Mesothelial cell of epicardium (in vitro differentiated cells): Measurements from ENCODE around the gene ATP2C1. TPM values are rescaled to one million over a fixed set of nuclear protein-coding genes. Genes with fewer than 3 reads are reported as not detected.

ENCODE experiments used
- DNase-seq, 2 experiments: peaks; one replicate each; pipeline ENCODE4 v3.0.0; 2021; ENCODE audit warnings: low spot score in 2 of 2; ENCODE audit not compliant: unreplicated experiment in 2 of 2
- H3K27ac Mint-ChIP-seq: 2 replicates; pipeline ENCODE4 v1.8.0; 2021; ENCODE audit warnings: mixed read lengths
- H3K27me3 Mint-ChIP-seq: 2 replicates; pipeline ENCODE4 v1.8.0; 2021; ENCODE audit warnings: low read depth, mixed read lengths
- H3K36me3 Mint-ChIP-seq: 2 replicates; pipeline ENCODE4 v1.8.0; 2021; ENCODE audit warnings: mixed read lengths
- H3K4me1 Mint-ChIP-seq: 2 replicates; pipeline ENCODE4 v1.8.0; 2021; ENCODE audit warnings: mixed read lengths
- H3K4me3 Mint-ChIP-seq: 2 replicates; pipeline ENCODE4 v1.8.0; 2021; ENCODE audit warnings: mild to moderate bottlenecking, moderate library complexity, mixed read lengths
- H3K9me3 Mint-ChIP-seq: 2 replicates; pipeline ENCODE4 v1.8.0; 2021; ENCODE audit warnings: mixed read lengths
- CTCF ChIP-seq: fragments of 200-600 bp; sonication (generic); IDR thresholded peaks from one replicate; pipeline ENCODE4 v1.5.0; 2021; ENCODE audit warnings: antibody characterized with exemption; ENCODE audit not compliant: unreplicated experiment
- total RNA-seq: library from RNA; stranded (reverse); gene quantifications from 3 replicates; pipeline ENCODE4 v1.2.1, GENCODE V29; 2021

The ATP2C1 gene
- total RNA-seq, 1 donor from 2014 or later, result 88.8 TPM

GRCh38 chr3:130865489-130865888, 28.4 kb upstream of the ATP2C1 start:
- no peak for TF ChIP-seq CTCF
- Mint-ChIP-seq H3K4me3 (no peak overlapping the region), H3K36me3 (no peaks in the 10 kb centered on the region), H3K9me3 (peaks cover 21% of the 10 kb centered on the region), H3K27ac (no peak overlapping the region), H3K27me3 (peaks cover 2% of the 10 kb centered on the region), H3K4me1 (no peaks in the 10 kb centered on the region)
- DNase-seq, result no peak

- no peaks in the 10 kb centered on the region for H3K36me3 Mint-ChIP-seq
- H3K4me1 Mint-ChIP-seq, result no peaks in the 10 kb centered on the region
- no peaks in the 10 kb centered on the region for H3K27me3 Mint-ChIP-seq
- no peak overlapping the region for H3K27ac Mint-ChIP-seq
- H3K9me3 Mint-ChIP-seq, result peaks cover 21% of the 10 kb centered on the region
- no peak overlapping the region for H3K4me3 Mint-ChIP-seq
- TF ChIP-seq CTCF, result no peak
- no peak for DNase-seq
These were observed 27.6 kb upstream of the ATP2C1 start for GRCh38 chr3:130866327-130866726.

- DNase-seq, result no peak
- H3K9me3 Mint-ChIP-seq, result peaks cover 14% of the 10 kb centered on the region
- no peak for TF ChIP-seq CTCF
- H3K4me3 Mint-ChIP-seq, result no peak overlapping the region
- no peaks in the 10 kb centered on the region for H3K4me1 Mint-ChIP-seq
- H3K27ac Mint-ChIP-seq, result no peak overlapping the region
- H3K36me3 Mint-ChIP-seq, result no peaks in the 10 kb centered on the region
- no peaks in the 10 kb centered on the region for H3K27me3 Mint-ChIP-seq
These were observed 23.5 kb upstream of the ATP2C1 start for GRCh38 chr3:130870423-130870822.

GRCh38 chr3:130876594-130876993, 17.3 kb upstream of the ATP2C1 start:
- Mint-ChIP-seq H3K27me3 (no peaks in the 10 kb centered on the region), H3K4me1 (no peaks in the 10 kb centered on the region), H3K9me3 (peaks cover 27% of the 10 kb centered on the region), H3K4me3 (no peak overlapping the region), H3K27ac (no peak overlapping the region), H3K36me3 (peaks cover 2% of the 10 kb centered on the region)
- TF ChIP-seq CTCF, result no peak
- no peak for DNase-seq

- Mint-ChIP-seq H3K4me1 (no peaks in the 10 kb centered on the region), H3K4me3 (no peak overlapping the region), H3K9me3 (peaks cover 37% of the 10 kb centered on the region), H3K36me3 (peaks cover 2% of the 10 kb centered on the region), H3K27me3 (peaks cover 4% of the 10 kb centered on the region), H3K27ac (no peak overlapping the region)
- no peak for TF ChIP-seq CTCF
- no peak for DNase-seq
These were observed 15.4 kb upstream of the ATP2C1 start for GRCh38 chr3:130878464-130878863.

GRCh38 chr3:130889416-130889946, 4.4 kb upstream of the ATP2C1 start:
- no peak for TF ChIP-seq CTCF
- Mint-ChIP-seq H3K27ac (no peak overlapping the region), H3K4me1 (peaks cover 4% of the 10 kb centered on the region), H3K36me3 (no peaks in the 10 kb centered on the region), H3K27me3 (peaks cover 6% of the 10 kb centered on the region), H3K4me3 (no peak overlapping the region), H3K9me3 (peaks cover 16% of the 10 kb centered on the region)
- DNase-seq, result no peak
